ENCODE results near the gene ELP2. TPM values are rescaled to one million over a fixed set of nuclear protein-coding genes. Genes with fewer than 3 reads are reported as not detected.
A peak's percentile ranks its signal among the peaks of the same experiment; 100 is the strongest.
"Not testable (repeated sequence)": the region's sequence is repeated elsewhere in the genome, so short reads cannot be mapped to it uniquely, and the experiment has no call there.

The ELP2 gene
- polyA plus RNA-seq, 3 donors from 2014 or later = 44.6 to 57.3 (median 48.3) TPM

GRCh38 chr18:36191286-36191685 is 61.6 kb downstream of the ELP2 start:
- H3K9me3 Mint-ChIP-seq = no peaks in the 10 kb centered on the region
- peaks cover 6 to 14% of the 10 kb centered on the region in 2 donors for H3K4me1 Mint-ChIP-seq
- H3K36me3 Mint-ChIP-seq = no peaks in the 10 kb centered on the region
- H3K27ac Mint-ChIP-seq = no peak overlapping the region
- no peak overlapping the region for H3K4me3 Mint-ChIP-seq
- H3K27me3 Mint-ChIP-seq (ENCODE audit: low read depth in 3 of 3) = peaks cover 0 to 10% (median 7%) of the 10 kb centered on the region in 3 donors
- no peak for DNase-seq

DNA sequence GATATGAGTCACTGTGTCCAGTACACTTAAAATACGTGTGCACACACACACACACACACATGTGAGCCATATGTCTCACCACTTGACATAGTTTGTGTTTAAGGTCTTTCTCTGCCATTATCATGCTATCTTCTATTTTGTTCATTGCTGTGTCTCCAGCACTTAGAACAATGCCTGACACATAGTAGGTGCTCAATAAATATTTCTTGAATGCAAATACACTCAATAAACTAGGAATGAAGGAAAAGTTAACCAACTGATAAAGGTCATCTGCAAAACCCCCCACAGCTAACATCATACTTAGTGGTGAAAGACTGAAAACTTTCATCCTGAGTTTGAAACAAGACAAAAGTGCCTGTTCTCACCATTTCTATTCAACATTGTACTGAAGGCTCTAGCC is 62.0 kb downstream of the ELP2 start:
- no peak for DNase-seq
- Mint-ChIP-seq H3K36me3 (no peaks in the 10 kb centered on the region), H3K27me3 (ENCODE audit: low read depth in 3 of 3) (peaks cover 0 to 10% (median 4%) of the 10 kb centered on the region in 3 donors), H3K9me3 (no peaks in the 10 kb centered on the region), H3K4me3 (no peak overlapping the region), H3K27ac (no peak overlapping the region), H3K4me1 (peaks cover 5 to 14% of the 10 kb centered on the region in 2 donors)

- DNase-seq = no peak
- Mint-ChIP-seq H3K4me3 (no peak overlapping the region), H3K27me3 (ENCODE audit: low read depth in 3 of 3) (peaks cover 0 to 3% (median 0%) of the 10 kb centered on the region in 3 donors), H3K4me1 (no peaks in the 10 kb centered on the region), H3K36me3 (no peaks in the 10 kb centered on the region), H3K9me3 (no peaks in the 10 kb centered on the region), H3K27ac (no peak overlapping the region)
Measured at GRCh38 chr18:36194600-36195315, 65.1 kb downstream of the ELP2 start.

GRCh38 chr18:36195427-36196122 is 65.9 kb downstream of the ELP2 start:
- H3K27ac Mint-ChIP-seq = peak overlapping the region in 1 of 6 donors; percentile 79
- no peak overlapping the region for H3K4me3 Mint-ChIP-seq
- no peak for DNase-seq
- H3K9me3 Mint-ChIP-seq = no peaks in the 10 kb centered on the region
- no peaks in the 10 kb centered on the region for H3K4me1 Mint-ChIP-seq
- no peaks in the 10 kb centered on the region for H3K36me3 Mint-ChIP-seq
- H3K27me3 Mint-ChIP-seq (ENCODE audit: low read depth in 3 of 3) = peaks cover 0 to 3% (median 0%) of the 10 kb centered on the region in 3 donors

- Mint-ChIP-seq H3K4me3 (no peak overlapping the region), H3K27me3 (ENCODE audit: low read depth in 3 of 3) (peaks cover 0 to 3% (median 0%) of the 10 kb centered on the region in 3 donors), H3K36me3 (no peaks in the 10 kb centered on the region), H3K9me3 (no peaks in the 10 kb centered on the region), H3K27ac (no peak overlapping the region), H3K4me1 (no peaks in the 10 kb centered on the region)
- DNase-seq = no peak
Measured at GRCh38 chr18:36196238-36196995, 66.7 kb downstream of the ELP2 start.

DNA sequence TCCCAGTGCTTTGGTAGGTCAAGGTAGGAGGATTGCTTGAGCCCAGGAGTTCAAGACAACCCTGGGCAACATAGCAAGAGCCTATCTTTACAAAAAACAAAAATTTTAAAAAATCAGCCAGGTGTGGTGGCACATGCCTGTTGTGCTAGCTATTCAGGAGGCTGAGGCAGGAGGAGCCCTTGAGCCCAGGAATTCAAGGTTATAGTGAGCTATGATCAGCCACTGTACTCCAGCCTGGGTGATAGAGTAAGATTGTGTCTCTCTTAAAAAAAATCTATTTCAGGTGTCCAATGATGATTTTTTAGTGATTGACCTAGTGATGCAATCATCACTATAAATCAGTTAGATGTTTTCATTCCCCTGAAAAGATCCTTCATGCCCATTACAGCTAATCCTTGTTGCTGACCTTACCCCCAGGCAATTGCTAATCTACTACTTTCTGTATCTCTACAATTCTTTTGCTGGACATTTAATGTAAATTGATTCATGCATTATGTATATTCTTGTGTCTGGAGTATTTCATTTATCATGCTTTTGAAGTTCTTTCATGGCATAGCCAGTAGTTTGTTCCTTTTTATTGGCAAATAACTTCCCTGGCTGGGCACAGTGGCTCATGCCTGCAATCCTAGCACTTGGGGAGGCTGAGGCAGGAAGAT is 67.9 kb downstream of the ELP2 start:
- Mint-ChIP-seq H3K27ac (no peak overlapping the region), H3K4me1 (no peaks in the 10 kb centered on the region)

GRCh38 chr18:36199691-36200295 is 70.1 kb downstream of the ELP2 start:
- Mint-ChIP-seq H3K9me3 (no peaks in the 10 kb centered on the region), H3K36me3 (no peaks in the 10 kb centered on the region), H3K27me3 (ENCODE audit: low read depth in 3 of 3) (peaks cover 0 to 3% (median 0%) of the 10 kb centered on the region in 3 donors), H3K27ac (no peak overlapping the region), H3K4me3 (no peak overlapping the region), H3K4me1 (no peaks in the 10 kb centered on the region)
- no peak for DNase-seq

More for the DNA sequence above, 67.9 kb downstream of the ELP2 start:
- H3K4me3 Mint-ChIP-seq = no peak overlapping the region
- DNase-seq = no peak
- no peaks in the 10 kb centered on the region for H3K9me3 Mint-ChIP-seq
- H3K36me3 Mint-ChIP-seq = no peaks in the 10 kb centered on the region
- H3K27me3 Mint-ChIP-seq (ENCODE audit: low read depth in 3 of 3) = peaks cover 0 to 3% (median 0%) of the 10 kb centered on the region in 3 donors

DNA sequence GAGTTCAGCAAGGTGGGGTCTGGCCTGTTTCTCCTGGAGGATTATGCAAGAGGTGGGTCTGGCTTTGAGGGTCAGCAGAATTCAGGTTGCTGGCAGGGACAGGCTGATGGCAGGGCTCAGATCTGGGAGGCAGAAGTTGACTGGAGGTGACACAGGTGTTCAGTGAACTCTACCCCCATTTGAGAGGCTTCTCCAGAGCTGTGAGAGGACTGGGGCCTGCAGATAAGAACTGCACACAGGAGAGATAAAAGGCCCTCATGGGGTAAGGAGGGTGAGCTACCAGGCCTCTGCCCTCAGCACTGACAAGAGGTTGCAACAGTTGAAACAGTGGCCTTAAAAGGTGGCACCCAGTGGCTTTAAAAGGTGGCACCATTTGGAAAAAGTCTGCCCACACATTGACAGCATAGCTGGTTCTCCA is 70.7 kb downstream of the ELP2 start:
- Mint-ChIP-seq H3K27me3 (ENCODE audit: low read depth in 3 of 3) (peaks cover 0 to 3% (median 0%) of the 10 kb centered on the region in 3 donors), H3K9me3 (no peaks in the 10 kb centered on the region), H3K36me3 (no peaks in the 10 kb centered on the region), H3K4me1 (no peaks in the 10 kb centered on the region), H3K4me3 (no peak overlapping the region), H3K27ac (no peak overlapping the region)
- no peak for DNase-seq

- Mint-ChIP-seq H3K4me1 (no peaks in the 10 kb centered on the region), H3K27ac (no peak overlapping the region), H3K27me3 (ENCODE audit: low read depth in 3 of 3) (peaks cover 0 to 6% (median 0%) of the 10 kb centered on the region in 3 donors), H3K4me3 (no peak overlapping the region), H3K9me3 (no peaks in the 10 kb centered on the region), H3K36me3 (no peaks in the 10 kb centered on the region)
- DNase-seq = no peak
Measured at GRCh38 chr18:36201765-36202164, 72.1 kb downstream of the ELP2 start.

DNA sequence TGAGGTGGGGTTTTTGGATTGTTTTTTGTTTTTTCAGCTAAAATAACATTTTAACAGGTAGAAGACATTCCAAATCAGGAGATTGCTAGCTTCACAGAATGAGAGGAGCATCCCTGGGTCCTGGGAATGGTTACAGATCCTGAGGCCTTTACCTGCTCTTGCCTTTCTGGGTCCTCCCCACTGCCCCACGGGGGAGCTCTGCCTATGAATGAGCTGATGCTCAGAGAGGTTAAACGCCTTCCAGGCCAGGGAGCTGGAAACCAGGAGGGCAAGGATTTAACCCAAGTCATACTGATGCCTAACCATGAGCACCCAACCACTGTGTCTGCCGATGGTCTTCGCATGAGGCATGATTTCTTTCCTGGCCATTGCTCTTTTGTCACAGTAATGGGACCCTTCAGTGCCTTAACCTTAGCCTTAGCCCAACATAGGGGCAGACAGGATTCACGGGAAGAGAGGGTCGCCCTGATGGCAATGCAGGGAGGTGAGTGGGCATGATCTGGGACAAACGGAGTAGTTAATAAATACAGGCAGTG is 73.7 kb downstream of the ELP2 start:
- Mint-ChIP-seq H3K27ac (no peak overlapping the region), H3K4me1 (no peaks in the 10 kb centered on the region), H3K36me3 (no peaks in the 10 kb centered on the region), H3K27me3 (ENCODE audit: low read depth in 3 of 3) (peaks cover 0 to 6% (median 0%) of the 10 kb centered on the region in 3 donors), H3K4me3 (no peak overlapping the region), H3K9me3 (no peaks in the 10 kb centered on the region)
- DNase-seq = no peak

DNA sequence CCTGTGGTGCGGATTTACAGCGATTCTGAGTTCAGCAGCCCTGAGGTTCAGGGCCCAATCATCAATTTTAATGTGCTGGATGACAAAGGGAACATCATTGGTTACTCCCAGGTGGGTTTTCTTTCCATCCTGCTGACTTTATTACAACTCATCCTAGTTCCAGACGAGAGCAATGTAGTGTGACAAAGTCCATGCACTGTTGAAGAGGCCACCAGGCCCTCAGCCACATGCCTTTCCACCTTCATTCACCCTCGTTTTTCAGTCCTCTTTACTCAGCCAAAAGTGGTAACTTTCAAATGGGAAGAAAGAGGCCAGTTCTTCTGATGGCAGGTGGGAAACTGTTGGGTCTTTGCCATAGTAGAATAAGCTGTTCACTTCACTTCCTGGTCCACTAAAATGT is 75.5 kb downstream of the ELP2 start:
- Mint-ChIP-seq H3K36me3 (no peaks in the 10 kb centered on the region), H3K9me3 (no peaks in the 10 kb centered on the region), H3K27me3 (ENCODE audit: low read depth in 3 of 3) (peaks cover 0 to 9% (median 4%) of the 10 kb centered on the region in 3 donors), H3K4me3 (no peak overlapping the region), H3K4me1 (no peaks in the 10 kb centered on the region), H3K27ac (no peak overlapping the region)
- no peak for DNase-seq

DNA sequence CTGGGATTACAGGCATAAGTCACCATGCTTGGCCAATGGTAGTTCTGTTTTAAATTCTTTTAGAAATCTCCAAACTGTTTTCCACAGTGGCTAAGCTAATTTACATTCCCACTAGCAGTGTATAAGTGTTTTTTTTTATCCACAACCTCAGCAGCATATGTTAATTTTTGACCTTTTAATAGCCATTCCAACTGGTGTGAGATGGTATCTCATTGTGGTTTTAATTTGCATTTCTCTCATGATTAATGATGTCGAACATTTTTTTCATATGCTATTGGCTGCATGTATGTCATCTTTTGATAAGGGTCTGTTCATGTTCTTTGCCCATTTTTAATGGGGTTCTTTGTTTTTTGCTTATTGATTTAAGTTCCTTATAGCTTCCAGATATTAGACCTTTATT is 77.6 kb downstream of the ELP2 start:
- peaks cover 0 to 9% (median 7%) of the 10 kb centered on the region in 3 donors for H3K27me3 Mint-ChIP-seq (ENCODE audit: low read depth in 3 of 3)
- no peaks in the 10 kb centered on the region for H3K9me3 Mint-ChIP-seq
- no peak for DNase-seq
- H3K4me1 Mint-ChIP-seq = no peaks in the 10 kb centered on the region
- H3K36me3 Mint-ChIP-seq = no peaks in the 10 kb centered on the region
- no peak overlapping the region for H3K27ac Mint-ChIP-seq
- H3K4me3 Mint-ChIP-seq = no peak overlapping the region

DNA sequence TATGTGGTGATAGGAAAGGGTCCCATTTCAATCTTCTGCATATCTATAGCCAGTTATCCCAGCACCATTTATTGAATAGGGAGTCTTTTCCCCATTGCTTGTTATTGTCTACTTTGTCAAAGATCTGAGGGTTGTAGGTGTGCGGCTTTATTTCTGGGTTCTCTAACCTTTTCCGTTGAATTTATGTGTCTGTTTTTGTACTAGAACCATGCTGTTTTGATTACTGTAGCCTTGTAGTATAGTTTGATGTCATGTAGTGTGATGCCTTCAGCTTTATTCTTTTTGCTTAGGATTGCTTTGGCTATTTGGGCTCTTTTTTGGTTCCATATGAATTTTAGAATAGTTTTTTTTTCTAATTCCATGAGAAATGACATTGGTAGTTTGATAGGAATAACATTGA is 78.3 kb downstream of the ELP2 start:
- not testable (repeated sequence) for H3K4me3 Mint-ChIP-seq, H3K36me3 Mint-ChIP-seq

More for the DNA sequence above, 78.3 kb downstream of the ELP2 start:
- not testable (repeated sequence) for H3K4me1 Mint-ChIP-seq; H3K9me3 Mint-ChIP-seq; H3K27me3 Mint-ChIP-seq (ENCODE audit: low read depth in 3 of 3); DNase-seq; H3K27ac Mint-ChIP-seq

Measured in immature natural killer cell (primary cell).